DOHH2 (cell line): ENCODE data around the gene ATXN2.

Experiments used
- CTCF ChIP-seq: fragments of 200-600 bp; sonication (generic); IDR thresholded peaks from one replicate; pipeline ENCODE4 v1.5.1; 2014; ENCODE audit warnings: antibody characterized with exemption, mild to moderate bottlenecking, low read depth, low read length; ENCODE audit not compliant: poor library complexity, severe bottlenecking
- EZH2phosphoT487 ChIP-seq: fragments of 200-600 bp; sonication (generic); IDR thresholded peaks from 2 replicates; pipeline ENCODE4 v1.6.1; 2017; ENCODE audit warnings: borderline replicate concordance, mild to moderate bottlenecking, antibody characterized with exemption, low read length, moderate library complexity, mixed read lengths

- TF ChIP-seq CTCF (no peak), EZH2phosphoT487 (no peak)
Measured at GRCh38 chr12:111434049-111434448, 165.1 kb downstream of the ATXN2 start.
